Heart left ventricle (tissue), 16 donors: ENCODE results near the gene SH3BP2. TPM values are rescaled to one million over a fixed set of nuclear protein-coding genes. Genes with fewer than 3 reads are reported as not detected.
A peak's percentile ranks its signal among the peaks of the same experiment; 100 is the strongest.

ENCODE experiments used
- ATAC-seq, 4 donors: fragments of 200-7000 bp; cut with Tn5 transposase; one replicate each; pipeline ENCODE4 v1.9.1; 2020 to 2022; ENCODE audit warnings: moderate library complexity in 4 of 4, mild to moderate bottlenecking in 3 of 4, moderate number of reproducible peaks in 1 of 4
- DNase-seq, 5 donors: peaks; one replicate each; pipeline ENCODE4 v3.0.0-alpha.2; 2020
- H3K27ac ChIP-seq, 12 donors: fragments of 200-600 bp; sonication (generic) in 4 of 12; one replicate each; pipeline versions ENCODE4 v1.5.0 to v1.8.0; 2016 to 2022; ENCODE audit warnings: mild to moderate bottlenecking in 2 of 12
- H3K27me3 ChIP-seq, 9 donors: fragments of 200-600 bp; sonication (generic) in 2 of 9; one replicate each; pipeline versions ENCODE4 v1.5.1 to v1.8.0; 2016 to 2022; ENCODE audit warnings: mild to moderate bottlenecking in 3 of 9
- H3K36me3 ChIP-seq, 9 donors: fragments of 200-600 bp; sonication (generic) in 2 of 9; one replicate each; pipeline versions ENCODE4 v1.5.0 to v1.8.0; 2018 to 2022; ENCODE audit warnings: mild to moderate bottlenecking in 2 of 9
- H3K4me1 ChIP-seq, 12 donors: fragments of 200-600 bp; sonication (generic) in 4 of 12; one replicate each; pipeline versions ENCODE4 v1.5.0 to v1.8.0; 2016 to 2022; ENCODE audit warnings: mild to moderate bottlenecking in 3 of 12
- H3K4me3 ChIP-seq, 12 donors: fragments of 200-600 bp; sonication (generic) in 4 of 12; one replicate each; pipeline versions ENCODE4 v1.5.0 to v1.8.0; 2017 to 2022; ENCODE audit warnings: mild to moderate bottlenecking in 9 of 12, moderate library complexity in 4 of 12
- H3K9me3 ChIP-seq, 12 donors: fragments of 200-600 bp; sonication (generic) in 4 of 12; one replicate each; pipeline versions ENCODE4 v1.5.0 to v1.8.0; 2016 to 2022; ENCODE audit warnings: mild to moderate bottlenecking in 1 of 12
- POLR2A ChIP-seq, 2 donors: fragments of 450-650 bp; IDR thresholded peaks; one replicate each; pipeline ENCODE4 v1.6.1; 2017; ENCODE audit warnings: antibody characterized with exemption in 2 of 2, mild to moderate bottlenecking in 2 of 2, moderate library complexity in 2 of 2
- WGBS, 4 donors: extraction: QIAGEN DNeasy Blood & Tissue Kit in 2 of 4; methylation state at CpG; one replicate each; pipeline versions ENCODE4 v1.1.5 to v1.1.7; 2013 to 2018; 5-methylcytosine and 5-hydroxymethylcytosine counted together
- intact Hi-C, 10 donors: fragments of 100-400 bp; cut with DNase I; formaldehyde crosslinking; loops; one replicate each; pipeline versions ENCODE4 v1.11.1 to v1.14.2; 2022
- polyA plus RNA-seq, 2 donors: library from polyadenylated mRNA; stranded (reverse); fragments of 200-250 nt; gene quantifications; one replicate each; pipeline ENCODE4 v1.2.3, GENCODE V29; 2013
- total RNA-seq, 9 donors: library from RNA; depleted of rRNA in 2 of 9; stranded (reverse); fragments of >200 nt in 2 of 9; fragmentation: NEBNext Ultra II Directional in 3 of 9; extraction: Animal tissue kit (Norgen Biotek cat#: 25700) in 3 of 9; gene quantifications; one replicate each; pipeline versions ENCODE4 v1.1.0 to v1.2.4, GENCODE V29; 2016 to 2023
- TF ChIP-seq, protein P1 (sequence below), 12 donors: fragments of 200-600 bp; sonication (generic) in 4 of 12; IDR thresholded peaks; one replicate each; pipeline versions ENCODE4 v1.5.0 to v1.8.0; 2018 to 2022; ENCODE audit warnings: antibody characterized with exemption in 12 of 12, mild to moderate bottlenecking in 5 of 12
- donor health status: ischemic (EF 13 %, LVEDD 7.1; RV severe dilation, severe dysfunction).
- donor health status: healthy with polysubstance abuse.
- donor health status: DM: no; HTN: yes; CAD: no.
- donor health status: DM: no; HTN: no; CAD: no.
- donor health status: ischemic (EF 25% LVEDD 6.9; RV normal size, moderate dysfunction).
- donor health status: ischemic (EF 25% LVEDD 5.7; RV mildly dilated, moderate dysfunction).
- donor health status: healthy.
- donor health status: DM: yes; HTN: yes; CAD: no.
- donor health status: ischemic (EF 35%, LVEDD 5.7; RV mildly dilated, moderate dysfunction).
- donor health status: nonischemic (EF 11% LVEDD 7.7; RV severe dilation, severe dysfunction).
- donor health status: DM: yes; HTN: yes; CAD: no.
- donor health status: PGD.
- donor health status: ischemic (EF 29% LVEDD 5.4; RV normal size, mild dysfunction).
- donor health status: nonischemic (EF 23%, LVEDD 6.1; RV moderate dilation, normal function).

SH3BP2 gene
- total and polyA plus RNA-seq, 11 donors, result 10.4 to 70.2 (median 23.5) TPM

DNA sequence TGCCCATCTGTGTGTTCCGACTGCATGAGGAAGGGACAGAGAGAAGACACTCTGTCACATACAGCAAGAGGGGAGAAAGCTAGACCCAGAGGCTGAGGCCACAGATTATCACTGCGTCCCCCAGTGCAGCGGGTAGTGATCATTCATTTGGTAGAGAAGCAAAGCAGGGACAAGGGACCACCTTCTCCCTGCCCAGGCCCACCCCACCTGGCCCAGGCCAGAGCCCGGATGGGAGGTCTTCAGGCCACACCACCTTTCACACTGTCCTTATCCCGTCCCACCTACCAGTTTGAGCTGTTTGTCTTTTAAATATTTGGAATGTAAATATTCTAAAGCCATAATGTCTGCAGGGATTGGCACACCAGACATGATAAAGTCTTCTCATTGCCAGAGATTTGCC lies 47.4 kb upstream of the SH3BP2 start:
- Histone ChIP-seq H3K4me3 (no peak overlapping the region), H3K27ac (peak overlapping the region in 7 of 12 donors; percentile 6 to 88 (median 37)), H3K9me3 (no peaks in the 10 kb centered on the region), H3K36me3 (peaks cover 0 to 81% (median 59%) of the 10 kb centered on the region in 9 donors), H3K4me1 (peaks cover 0 to 33% (median 8%) of the 10 kb centered on the region in 12 donors), H3K27me3 (no peaks in the 10 kb centered on the region)
- intact Hi-C loops, result no loop called here
- ATAC-seq, result no peak
- DNase-seq, result peak in 1 of 5 donors; percentile 4
- TF ChIP-seq POLR2A (IDR thresholded peaks at IDR 0.05), result no peak
- TF ChIP-seq, protein P1, sequence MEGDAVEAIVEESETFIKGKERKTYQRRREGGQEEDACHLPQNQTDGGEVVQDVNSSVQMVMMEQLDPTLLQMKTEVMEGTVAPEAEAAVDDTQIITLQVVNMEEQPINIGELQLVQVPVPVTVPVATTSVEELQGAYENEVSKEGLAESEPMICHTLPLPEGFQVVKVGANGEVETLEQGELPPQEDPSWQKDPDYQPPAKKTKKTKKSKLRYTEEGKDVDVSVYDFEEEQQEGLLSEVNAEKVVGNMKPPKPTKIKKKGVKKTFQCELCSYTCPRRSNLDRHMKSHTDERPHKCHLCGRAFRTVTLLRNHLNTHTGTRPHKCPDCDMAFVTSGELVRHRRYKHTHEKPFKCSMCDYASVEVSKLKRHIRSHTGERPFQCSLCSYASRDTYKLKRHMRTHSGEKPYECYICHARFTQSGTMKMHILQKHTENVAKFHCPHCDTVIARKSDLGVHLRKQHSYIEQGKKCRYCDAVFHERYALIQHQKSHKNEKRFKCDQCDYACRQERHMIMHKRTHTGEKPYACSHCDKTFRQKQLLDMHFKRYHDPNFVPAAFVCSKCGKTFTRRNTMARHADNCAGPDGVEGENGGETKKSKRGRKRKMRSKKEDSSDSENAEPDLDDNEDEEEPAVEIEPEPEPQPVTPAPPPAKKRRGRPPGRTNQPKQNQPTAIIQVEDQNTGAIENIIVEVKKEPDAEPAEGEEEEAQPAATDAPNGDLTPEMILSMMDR (IDR thresholded peaks at IDR 0.05), result no peak
- WGBS, 4 donors, result 93 to 98% (median 96%) methylated on average over 5 of the region's 5 CpGs

DNA sequence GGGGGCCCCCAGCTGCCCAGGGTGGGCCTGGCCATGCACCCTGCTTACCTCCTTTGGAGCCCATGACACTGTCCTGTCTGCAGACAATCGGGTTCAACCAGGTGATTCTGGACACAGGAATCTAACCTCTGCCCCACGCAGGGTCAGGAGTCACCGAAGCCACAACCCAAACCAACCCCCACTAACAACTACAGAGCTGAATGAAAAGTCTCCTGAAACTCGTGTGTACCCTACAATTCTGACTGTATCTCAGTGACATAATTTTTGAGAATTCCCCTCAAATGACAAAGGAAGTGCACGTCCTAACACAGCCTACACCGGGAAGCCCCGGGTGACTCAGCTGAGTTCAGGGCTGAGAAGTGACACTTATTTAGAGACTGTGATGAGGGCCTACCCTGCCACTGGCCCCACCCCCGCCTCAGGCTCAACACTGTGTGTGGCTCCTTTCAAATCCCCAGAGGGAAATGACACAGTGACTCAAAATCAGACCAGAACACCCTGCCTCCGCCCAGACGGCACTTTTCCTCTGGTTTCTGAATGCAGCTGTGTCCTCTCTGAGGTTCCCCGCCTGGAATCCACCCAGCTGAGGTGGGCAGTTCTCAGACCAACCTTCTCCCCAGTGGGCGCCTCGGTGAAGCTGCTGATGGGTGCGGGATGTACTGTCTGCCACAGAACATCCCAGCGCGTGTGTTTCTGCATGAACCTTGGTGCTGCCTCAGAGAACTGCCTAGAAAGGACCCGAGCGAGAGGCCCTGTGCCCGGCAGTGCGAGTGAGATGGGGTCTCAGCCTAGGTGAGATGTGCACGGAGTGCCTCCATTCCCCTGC lies 46.7 kb upstream of the SH3BP2 start:
- Histone ChIP-seq H3K27me3 (no peaks in the 10 kb centered on the region), H3K9me3 (no peaks in the 10 kb centered on the region), H3K27ac (peak overlapping the region in 9 of 12 donors; percentile 6 to 88 (median 37)), H3K36me3 (peaks cover 0 to 82% (median 59%) of the 10 kb centered on the region in 9 donors), H3K4me3 (no peak overlapping the region), H3K4me1 (peaks cover 0 to 33% (median 14%) of the 10 kb centered on the region in 12 donors)
- peak; percentile 54 to 84 (median 68) for DNase-seq
- 61 to 68% (median 67%) methylated on average over 20 to 21 of the region's 21 CpGs for WGBS, 4 donors
- peak; percentile 31 to 88 (median 74) for ATAC-seq
- intact Hi-C loops, result no loop called here
- TF ChIP-seq, protein P1 (IDR thresholded peaks at IDR 0.05), result no peak
- TF ChIP-seq POLR2A (IDR thresholded peaks at IDR 0.05), result no peak

DNA sequence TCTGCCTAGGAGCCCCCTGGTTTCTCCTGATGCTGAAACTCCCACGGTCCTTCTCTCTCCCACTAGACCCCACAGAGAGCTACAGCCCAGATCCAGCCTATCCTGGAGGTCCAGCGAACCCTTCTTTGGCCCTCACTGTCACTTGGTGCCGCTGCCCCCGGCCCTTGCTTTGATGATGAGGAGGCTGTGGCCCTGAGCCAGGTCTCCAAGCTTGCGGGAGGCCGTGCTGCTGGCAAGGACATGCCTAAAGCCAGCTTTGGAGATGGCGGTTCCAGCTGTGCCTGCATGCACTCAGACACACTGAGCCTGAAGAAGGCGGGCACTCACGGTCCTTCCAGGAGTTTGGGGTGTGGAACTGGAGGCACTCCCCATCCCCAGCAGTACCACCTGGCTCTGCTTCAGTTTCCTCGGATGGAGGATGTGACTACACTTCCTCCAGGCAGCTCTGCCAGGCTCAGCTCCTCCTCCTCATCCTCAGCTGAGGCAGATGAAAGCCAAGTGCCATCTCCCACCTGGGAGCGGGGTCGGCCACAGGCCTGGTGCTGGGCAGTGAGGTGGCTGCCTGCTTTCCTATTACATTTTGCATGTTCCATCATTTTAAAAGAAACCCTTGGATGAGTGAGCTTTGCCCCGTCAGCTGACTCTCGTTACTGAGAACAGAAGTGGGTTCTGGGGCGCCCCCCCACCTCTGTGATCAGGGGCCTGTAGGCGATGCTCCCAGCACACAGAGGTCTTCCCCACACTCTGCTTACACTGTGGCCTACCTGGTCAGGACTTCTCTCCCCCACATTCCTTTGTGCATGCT lies 45.8 kb upstream of the SH3BP2 start:
- no peak for ATAC-seq
- peak overlapping the region in 7 of 12 donors; percentile 2 to 88 (median 37) for H3K27ac ChIP-seq
- H3K4me1 ChIP-seq, result peaks cover 0 to 33% (median 14%) of the 10 kb centered on the region in 12 donors
- no peaks in the 10 kb centered on the region for H3K27me3 ChIP-seq
- H3K9me3 ChIP-seq, result no peaks in the 10 kb centered on the region
- 80 to 87% (median 82%) methylated on average over 14 to 16 of the region's 16 CpGs for WGBS, 4 donors
- intact Hi-C loops, result no loop called here
- peaks cover 0 to 74% (median 52%) of the 10 kb centered on the region in 9 donors for H3K36me3 ChIP-seq
- no peak overlapping the region for H3K4me3 ChIP-seq
- TF ChIP-seq, protein P1 (IDR thresholded peaks at IDR 0.05), result no peak
- no peak for TF ChIP-seq POLR2A (IDR thresholded peaks at IDR 0.05)
- DNase-seq, result peak in 1 of 5 donors; percentile 28
